HG03521 (cell line): ENCODE results near the gene HIGD2B.
A peak's percentile ranks its signal among the peaks of the same experiment; 100 is the strongest.
"Not testable (repeated sequence)": the region's sequence is repeated elsewhere in the genome, so short reads cannot be mapped to it uniquely, and the experiment has no call there.

Experiments
- ATAC-seq: cut with Tn5 transposase; IDR thresholded peaks from one replicate; pipeline ENCODE4 v1.9.1; 2021; ENCODE audit warnings: mild to moderate bottlenecking, moderate library complexity; ENCODE audit not compliant: unreplicated experiment

HIGD2B gene

DNA sequence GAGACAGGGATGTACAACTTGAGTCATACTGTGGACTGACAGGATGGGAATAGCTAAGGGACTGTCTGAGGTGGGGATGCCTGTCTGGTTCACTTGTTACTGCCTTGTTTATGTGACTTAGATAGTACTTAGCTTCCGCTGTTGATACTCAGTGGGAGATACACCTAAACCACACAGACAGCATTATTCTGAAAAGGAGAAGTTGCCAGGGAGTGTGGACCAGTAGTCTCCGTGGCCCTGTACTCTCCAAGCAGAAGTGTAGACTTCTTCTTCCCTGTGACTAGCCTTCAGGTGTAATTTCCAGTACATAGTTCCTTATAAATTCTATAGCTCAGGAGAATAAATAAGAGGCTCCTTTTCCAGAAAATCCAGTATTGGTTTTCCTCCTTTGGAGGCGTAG, 5.1 kb downstream of the HIGD2B start:
- no peak for ATAC-seq

DNA sequence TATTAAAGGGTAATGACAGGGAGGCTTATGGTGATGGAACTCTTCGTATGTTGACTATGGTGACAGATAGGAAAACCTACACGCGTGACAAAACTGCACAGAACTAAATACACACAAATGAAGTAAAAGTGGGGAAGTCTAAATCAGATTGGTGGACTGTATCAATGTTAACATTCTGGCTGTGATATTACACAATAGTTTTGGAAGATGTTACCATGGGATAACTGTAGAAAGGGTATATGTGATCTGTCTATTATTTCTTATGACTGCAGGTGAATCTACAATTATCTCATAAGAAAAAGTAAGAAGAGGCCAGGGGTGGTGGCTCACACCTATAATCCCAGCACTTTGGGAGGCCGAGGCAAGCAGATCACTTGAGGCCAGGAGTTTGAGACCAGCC, 9.1 kb downstream of the HIGD2B start:
- ATAC-seq = no peak

DNA sequence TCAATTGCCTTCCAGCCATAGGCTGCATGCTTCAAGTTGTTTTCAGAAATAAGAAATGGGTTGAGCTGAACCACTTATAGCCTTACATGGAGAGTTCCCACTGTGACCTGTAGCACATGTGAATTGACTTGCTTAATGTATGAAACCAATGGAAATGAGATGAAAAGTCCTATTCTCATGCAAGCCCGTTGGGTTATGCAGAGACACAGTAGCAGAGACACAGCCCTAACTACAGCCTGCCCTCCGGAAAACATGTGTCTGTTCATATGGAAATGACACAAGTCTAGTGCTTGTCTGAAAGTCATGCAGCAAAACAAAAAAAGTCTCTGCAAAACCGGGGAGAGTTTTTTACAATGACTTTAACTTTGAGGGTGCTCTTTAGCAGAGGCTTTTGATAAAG, 14.5 kb downstream of the HIGD2B start:
- no peak for ATAC-seq

DNA sequence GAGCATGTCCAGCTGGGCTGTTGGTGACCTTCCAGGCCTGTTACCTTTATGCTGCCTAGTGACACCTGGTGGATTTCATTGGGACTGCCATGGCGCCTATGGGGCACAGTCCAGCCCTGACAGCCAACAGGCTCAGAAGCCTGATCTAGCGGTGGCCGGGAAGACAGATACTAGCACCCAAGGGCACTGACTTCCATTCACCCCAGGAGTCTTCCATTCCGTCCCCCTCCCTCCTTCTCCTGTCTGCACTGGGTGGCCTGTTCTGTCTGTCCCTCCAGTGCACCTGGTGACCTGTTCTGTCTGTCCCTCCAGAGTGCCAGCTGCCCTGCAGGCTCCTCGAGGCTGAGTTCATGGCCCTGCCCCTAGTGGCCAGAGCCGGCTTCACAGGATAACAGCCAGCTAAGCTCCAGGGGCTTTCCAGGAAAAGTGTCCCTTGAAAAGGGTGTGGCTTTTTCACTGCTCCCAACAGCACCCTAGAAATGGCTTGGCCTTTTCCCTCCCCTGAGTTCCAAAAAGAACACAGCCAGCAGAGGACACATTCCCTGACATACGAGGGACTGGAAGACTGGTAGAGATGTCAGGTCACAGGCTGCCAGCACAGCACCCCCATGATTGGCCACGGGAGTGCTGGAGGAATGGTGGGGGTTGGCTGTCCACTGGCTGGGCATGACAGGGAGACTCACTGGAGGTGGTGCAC, 15.2 kb downstream of the HIGD2B start:
- ATAC-seq = peak; percentile 77

DNA sequence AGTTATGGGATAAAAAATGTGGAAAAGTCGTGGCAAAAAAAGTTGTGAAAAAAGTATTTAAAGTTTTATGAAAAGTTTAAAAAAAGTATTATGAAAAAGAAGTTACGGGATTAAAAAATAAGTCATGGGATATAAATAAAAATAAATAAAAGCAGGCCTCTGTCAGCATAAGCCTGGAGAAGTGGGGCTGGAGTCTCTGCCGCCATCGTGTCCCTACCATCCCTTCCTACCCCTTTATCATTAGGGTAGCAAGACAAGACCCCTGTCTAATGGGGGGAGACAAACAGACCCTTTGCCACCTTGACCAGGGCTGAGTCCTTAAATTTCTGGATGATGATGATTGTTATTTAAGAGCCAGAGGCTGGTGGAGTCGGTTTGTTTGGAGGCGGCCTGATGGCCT, 16.2 kb downstream of the HIGD2B start:
- ATAC-seq = not testable (repeated sequence)

DNA sequence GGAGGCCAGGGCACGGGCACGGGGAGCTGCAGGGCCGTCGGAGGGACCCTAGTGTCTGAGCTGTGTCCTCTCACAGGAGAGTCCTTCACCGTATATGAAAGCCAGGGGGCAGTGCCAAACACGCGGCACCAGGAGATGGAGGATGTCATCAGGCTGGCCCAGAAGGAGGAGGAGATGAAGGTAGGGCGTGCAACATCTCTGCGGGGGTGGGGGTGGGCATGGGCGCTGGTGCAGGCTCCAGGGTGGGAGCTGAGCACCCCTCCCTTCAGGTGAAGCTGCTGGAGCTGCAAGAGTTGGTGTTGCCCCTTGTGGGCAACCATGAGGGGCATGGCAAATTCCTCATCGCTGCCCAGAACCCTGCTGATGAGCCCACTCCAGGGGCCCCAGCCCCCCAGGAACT, 20.3 kb downstream of the HIGD2B start:
- not testable (repeated sequence) for ATAC-seq

DNA sequence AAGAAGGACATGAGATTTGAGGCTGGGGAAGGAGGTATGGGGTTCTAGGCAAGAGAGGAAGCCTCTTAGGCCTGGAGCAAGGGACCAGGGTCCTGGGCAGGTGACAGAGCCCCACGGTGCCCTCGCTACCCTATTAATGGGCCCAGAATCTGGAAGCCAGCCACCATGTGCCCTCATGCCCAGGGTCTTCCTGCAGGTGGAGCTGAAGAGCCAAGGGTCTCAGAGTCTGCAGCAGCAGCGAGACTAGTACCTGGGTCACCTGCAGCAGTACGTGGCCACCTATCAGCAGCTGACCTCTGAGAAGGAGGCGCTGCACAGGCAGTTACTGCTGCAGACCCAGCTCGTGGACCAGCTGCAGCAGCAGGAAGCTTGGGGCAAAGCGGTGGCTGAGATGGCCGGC, 22.1 kb downstream of the HIGD2B start:
- not testable (repeated sequence) for ATAC-seq

DNA sequence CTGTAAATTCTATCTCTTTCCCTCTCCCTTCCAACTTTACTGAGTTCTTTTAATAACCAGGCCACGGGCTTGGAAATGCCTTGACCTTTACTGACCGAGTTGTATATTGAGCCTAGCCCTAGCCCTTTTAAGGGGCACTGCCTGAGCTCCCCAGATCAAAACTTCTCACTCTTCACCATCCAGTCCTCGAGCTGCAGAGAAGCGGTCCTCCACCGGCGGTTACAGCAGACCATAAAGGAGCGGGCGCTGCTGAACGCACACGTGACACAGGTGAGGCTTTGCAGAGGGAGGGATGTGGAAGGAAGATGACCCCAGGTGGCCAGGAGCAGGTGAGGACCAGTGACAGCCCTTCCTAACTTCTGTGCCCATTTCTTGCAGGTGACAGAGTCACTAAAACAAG, 24.9 kb downstream of the HIGD2B start:
- not testable (repeated sequence) for ATAC-seq

DNA sequence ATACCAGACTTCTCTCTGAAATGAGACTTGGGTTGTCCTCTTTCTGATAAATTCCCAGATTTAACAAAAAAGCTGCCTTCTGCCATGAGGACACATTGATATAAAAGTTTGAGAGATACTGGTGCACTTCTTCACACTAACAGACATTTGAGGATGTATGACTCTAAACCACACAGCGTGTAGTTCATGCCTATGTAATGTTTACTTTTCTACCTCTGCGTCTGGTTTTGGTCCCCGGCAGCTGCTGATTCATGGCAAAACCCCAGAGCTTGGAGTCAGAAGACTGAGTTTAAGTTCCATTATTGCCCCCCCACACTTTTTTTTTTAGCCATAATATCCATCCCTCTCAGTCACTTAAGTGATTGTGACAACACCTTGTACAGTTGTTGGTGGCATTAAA, 30.0 kb downstream of the HIGD2B start:
- not testable (repeated sequence) for ATAC-seq

DNA sequence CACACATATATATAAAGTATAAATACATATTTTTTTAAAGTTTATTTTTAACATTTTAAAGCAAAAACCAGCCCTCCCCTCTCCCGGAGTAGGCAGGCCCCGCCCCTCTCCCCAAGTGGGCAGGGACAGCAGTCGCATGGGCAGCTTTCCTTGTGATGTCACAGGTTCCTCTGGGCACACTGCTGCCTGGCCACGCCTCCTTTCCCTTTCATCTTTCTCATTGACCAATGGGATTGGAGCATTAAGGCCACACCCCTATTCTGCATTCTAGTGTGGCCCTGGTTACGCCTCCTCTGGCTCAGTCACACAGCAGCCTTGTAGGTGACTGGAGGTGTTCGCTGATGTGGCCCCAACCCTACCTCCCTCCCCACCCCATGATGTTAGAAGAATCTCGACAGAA, 31.6 kb downstream of the HIGD2B start, which contains the start of gene GOLGA6B:
GOLGA6B (plus strand) TSS at position 301 of the 400 bp plus-strand sequence; CDS start at position 342, 41 bp downstream.
- not testable (repeated sequence) for ATAC-seq

DNA sequence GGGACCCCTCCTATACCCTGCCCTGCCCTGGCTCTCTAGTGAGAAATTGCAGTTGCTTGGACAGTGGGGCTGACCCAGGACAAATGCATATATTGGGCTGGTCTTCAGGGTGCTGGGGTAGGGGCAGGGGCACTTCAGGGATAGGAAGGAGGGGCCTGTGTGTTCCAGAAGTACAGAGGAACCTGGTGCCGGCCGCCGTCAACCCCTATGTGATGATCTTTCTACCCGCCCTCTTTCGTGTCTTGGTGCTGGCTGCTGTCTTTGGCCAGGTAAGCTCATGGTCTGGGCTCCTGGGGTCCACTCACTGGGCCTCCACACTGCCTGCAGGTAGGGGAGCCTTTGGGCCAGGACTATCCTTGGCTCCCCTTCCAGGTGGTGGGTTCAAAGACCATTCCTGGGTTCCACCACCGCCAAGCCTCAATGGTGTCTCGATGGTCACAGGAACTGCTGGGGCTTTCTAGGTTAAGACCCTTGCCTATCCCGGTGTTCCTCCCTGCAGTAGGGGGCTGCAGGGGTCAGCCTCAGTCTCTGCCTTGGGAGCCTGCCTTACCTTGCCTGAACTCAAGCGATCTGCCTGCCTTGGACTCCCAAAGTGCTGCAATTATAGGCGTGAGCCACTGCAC, 37.2 kb downstream of the HIGD2B start:
- not testable (repeated sequence) for ATAC-seq

DNA sequence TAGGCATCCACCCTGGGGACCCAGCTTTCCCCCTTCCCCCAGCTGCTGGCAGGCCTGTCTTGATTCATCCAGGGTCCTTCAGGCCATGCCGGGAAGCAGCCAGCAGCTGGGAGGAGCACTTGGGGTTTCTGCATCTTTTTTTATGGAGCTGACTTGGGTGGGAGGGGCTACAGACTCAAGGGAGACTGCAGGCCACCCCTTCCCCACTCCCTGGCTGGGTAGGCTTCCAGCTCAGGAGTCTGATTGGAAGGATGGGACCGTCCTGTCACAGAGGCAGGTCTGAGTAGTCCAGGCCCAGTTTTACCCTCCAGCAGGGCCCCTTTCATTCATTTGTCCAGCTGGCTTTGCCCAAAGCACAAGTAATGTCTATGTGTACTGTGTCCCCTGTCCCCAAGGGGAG, 43.7 kb downstream of the HIGD2B start:
- not testable (repeated sequence) for ATAC-seq

DNA sequence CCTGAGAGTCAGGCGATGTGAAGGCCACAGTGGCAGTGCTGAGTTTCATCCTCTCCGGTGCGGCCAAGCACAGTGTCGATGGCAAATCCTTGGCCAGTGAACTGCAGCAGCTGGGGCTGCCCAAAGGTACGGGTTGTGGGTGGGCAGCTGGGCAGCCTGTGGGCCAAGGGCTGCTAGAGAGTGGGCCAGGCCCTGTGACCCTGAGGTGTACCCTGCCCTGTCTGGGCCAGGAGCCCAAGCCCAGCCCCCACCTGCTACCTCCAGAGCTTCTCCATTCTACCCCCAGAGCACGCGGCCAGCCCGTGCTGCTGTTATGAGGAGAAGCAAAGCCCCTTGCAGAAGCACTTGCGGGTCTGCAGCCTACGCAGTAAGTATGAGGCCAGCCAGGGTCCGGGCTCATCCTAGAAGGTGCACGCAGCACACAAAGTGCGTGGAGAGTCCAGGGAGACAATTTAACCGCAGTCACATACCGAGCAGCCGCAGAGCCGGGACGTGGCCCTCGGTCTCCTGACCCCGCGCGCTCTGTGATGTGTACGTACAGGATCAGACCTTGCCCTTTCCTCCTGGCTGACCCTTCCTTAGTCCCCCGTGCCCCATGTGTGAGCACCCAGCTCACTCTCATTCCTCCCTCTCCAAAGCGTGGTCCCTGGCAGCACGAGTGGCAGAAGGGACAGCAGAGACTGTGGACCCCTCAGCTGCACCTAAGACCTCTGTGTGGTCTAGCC, 46.1 kb downstream of the HIGD2B start:
- ATAC-seq = not testable (repeated sequence)

DNA sequence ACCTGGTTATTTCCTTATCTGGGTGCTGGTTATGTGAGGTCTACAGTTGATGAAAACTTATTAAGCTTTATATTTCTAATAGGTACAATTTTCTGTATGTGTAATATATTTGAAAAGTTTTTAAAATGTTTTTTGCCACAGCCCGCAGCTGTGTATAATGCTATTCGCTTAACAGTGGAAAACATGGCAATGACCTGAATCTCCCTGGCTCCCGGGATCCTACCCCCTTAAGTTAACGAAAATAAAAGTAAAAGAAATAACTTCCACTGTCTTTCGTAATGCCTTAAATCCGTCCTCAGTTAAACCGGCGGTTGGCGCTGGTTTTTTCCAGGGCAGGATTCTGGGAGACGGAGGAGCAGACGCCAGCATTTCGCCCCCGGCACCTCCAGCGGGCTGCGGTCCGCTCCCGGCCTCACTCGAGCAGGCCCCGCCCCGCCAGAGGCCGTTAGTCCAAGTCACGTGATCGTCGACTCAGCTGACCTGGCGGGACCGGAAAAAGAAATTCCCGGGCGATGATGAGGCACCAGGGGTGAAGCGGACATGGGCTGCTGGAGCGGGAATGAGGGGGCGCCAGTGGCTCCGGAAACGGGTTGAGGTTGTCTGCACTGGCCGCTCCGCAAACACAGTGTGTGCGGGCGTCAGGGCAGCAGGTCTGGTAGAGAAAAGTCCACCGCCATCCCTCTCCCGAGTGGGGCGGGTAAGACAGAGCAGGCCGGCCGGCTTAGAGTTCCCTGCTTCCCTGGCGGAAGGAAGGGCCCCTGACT, 49.3 kb downstream of the HIGD2B start:
- ATAC-seq = not testable (repeated sequence)

DNA sequence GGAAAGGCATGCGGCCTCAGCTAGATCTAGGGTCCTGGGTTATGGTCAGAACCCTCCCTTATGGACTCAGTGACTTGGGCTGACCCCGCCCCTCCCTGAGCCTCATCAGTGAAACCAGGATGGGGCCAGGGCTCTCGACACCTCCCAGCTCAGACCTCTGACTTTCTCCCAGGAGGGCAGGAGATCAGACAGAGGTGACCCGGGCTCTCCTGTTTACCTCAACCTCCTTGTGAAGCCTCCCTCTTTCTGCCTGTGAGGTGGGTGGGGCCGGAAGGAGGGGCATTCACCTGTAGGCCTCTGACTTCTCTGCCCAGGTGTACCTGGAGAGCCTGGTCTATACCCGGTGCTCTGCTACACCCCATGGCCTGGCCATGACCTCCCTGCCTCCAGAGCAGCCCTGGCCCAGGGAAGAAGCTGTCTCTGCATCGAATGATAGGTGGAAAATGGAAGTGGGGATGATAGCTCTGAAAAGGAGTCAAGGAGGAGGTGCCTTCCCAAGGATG, 56.9 kb downstream of the HIGD2B start:
- ATAC-seq = not testable (repeated sequence)

DNA sequence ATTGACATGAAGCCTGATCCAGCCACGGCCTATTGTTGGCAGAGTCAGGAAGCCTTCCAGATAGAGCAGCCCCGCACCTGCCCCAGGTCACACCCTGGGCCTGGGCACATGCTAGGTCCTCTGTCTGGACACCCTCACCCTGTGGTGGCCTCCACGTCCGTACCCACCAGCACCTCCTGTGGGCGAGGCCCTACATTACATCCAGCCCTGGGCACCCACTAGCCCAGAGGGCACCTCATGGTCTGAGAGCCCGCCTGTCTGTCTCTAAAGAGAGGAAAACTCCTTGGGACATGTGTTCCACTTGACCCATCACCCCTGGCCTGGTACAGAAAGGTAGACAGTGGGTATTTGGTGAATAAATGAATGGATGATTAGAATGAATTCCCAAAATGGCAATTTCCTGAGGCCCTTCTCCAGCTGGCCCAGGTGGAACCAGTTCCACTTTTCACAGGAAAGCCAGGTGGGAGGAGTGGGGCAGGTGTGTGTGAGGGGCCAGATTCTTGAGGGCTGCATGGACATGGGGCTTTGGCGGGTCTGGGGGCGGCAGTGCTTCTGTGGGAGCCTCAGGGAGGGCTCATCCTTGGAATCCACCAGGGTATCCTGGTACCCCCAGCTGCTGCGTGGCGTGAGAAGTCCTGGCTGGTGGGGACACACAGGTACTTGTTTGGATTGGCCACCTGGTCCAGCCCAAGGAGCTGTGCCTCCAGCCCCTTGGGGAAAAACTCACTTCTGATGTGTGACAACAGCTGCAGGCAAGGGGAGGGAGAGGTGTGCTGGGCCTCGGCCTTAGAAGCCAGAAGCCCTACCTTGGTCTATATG, 57.5 kb downstream of the HIGD2B start:
- not testable (repeated sequence) for ATAC-seq

DNA sequence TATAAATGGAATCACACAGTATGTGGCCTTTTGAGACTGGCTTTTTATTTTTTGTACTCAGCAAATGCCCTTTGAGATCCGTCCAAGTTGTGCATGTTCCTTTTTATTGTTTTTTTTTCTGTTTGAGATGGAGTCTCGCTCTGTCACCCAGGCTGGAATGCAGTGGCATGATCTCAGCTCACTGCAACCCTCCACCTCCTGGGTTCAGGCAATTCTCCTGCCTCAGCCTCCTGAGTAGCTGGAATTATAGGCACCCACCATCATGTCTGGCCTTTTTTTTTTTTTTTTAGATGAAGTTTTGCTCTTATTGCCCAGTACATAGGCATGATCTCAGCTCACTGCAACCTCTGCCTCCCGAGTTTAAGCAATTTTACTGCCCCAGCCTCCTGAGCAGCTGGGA, 59.8 kb downstream of the HIGD2B start:
- ATAC-seq = not testable (repeated sequence)
